ENCODE data around the gene GTSF1L. TPM values are rescaled to one million over a fixed set of nuclear protein-coding genes. Genes with fewer than 3 reads are reported as not detected.

GTSF1L gene
- total RNA-seq, 6 donors from 2014 or later = not detected

GRCh38 chr20:43740642-43741041, 13.8 kb upstream of the GTSF1L start:
- no peaks in the 10 kb centered on the region for H3K36me3 ChIP-seq
- no peak for TF ChIP-seq POLR2AphosphoS5 (IDR thresholded peaks at IDR 0.05)
- TF ChIP-seq POLR2A (IDR thresholded peaks at IDR 0.05) = no peak
- TF ChIP-seq EP300 (IDR thresholded peaks at IDR 0.05) = no peak
- TF ChIP-seq CTCF (IDR thresholded peaks at IDR 0.05) = no peak
- H3K4me1 ChIP-seq = peaks cover 3 to 10% (median 5%) of the 10 kb centered on the region in 4 donors
- H3K27me3 ChIP-seq = no peaks in the 10 kb centered on the region
- H3K9me3 ChIP-seq = no peaks in the 10 kb centered on the region
- ATAC-seq (ENCODE audit: low FRiP score in 2 of 2) (no peak), DNase-seq (no peak)
- H3K4me3 ChIP-seq = no peak overlapping the region
- 89 to 97% methylated on average over 3 of the region's 3 CpGs for WGBS, 2 donors
- no peak overlapping the region for H3K27ac ChIP-seq

- Histone ChIP-seq H3K4me1 (no peaks in the 10 kb centered on the region), H3K27ac (no peak overlapping the region), H3K36me3 (no peaks in the 10 kb centered on the region), H3K9me3 (no peaks in the 10 kb centered on the region), H3K4me3 (no peak overlapping the region), H3K27me3 (no peaks in the 10 kb centered on the region)
- ATAC-seq (ENCODE audit: low FRiP score in 2 of 2) = no peak
- TF ChIP-seq CTCF (IDR thresholded peaks at IDR 0.05) (no peak), POLR2AphosphoS5 (IDR thresholded peaks at IDR 0.05) (no peak), EP300 (IDR thresholded peaks at IDR 0.05) (no peak), POLR2A (IDR thresholded peaks at IDR 0.05) (no peak)
- no peak for DNase-seq
- 92 to 94% methylated on average over 9 of the region's 9 CpGs for WGBS, 2 donors
Observed at GRCh38 chr20:43739148-43739749, 12.4 kb upstream of the GTSF1L start.

DNA sequence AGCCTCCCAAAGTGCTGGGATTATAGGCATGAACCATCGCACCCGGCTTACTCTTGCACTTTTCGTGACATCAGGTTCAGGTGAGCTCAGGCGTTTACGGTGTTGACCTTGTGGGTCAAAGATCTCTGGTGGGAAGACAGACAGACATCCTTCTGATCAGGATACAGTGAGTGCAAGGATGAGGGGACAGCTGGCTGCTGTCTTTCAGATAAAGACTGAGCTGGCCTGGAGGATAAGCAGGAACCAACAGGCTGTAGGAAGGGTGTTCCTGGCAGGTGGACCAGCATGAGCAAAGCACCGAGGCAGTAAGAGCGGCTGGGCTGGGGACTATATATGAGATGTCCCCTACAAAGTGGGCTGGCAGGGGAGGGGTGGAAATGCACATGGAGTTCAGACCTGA, 11.1 kb upstream of the GTSF1L start:
- no peak overlapping the region for H3K27ac ChIP-seq
- no peaks in the 10 kb centered on the region for H3K36me3 ChIP-seq
- TF ChIP-seq POLR2AphosphoS5 (IDR thresholded peaks at IDR 0.05) (no peak), EP300 (IDR thresholded peaks at IDR 0.05) (no peak), POLR2A (IDR thresholded peaks at IDR 0.05) (no peak), CTCF (IDR thresholded peaks at IDR 0.05) (no peak)
- no peaks in the 10 kb centered on the region for H3K4me1 ChIP-seq
- ATAC-seq (ENCODE audit: low FRiP score in 2 of 2) (peak in 1 of 2 donors; percentile 16), DNase-seq (no peak)
- 89 to 92% methylated on average over 4 to 7 of the region's 7 CpGs for WGBS, 2 donors
- H3K4me3 ChIP-seq = no peak overlapping the region
- H3K9me3 ChIP-seq = no peaks in the 10 kb centered on the region
- H3K27me3 ChIP-seq = no peaks in the 10 kb centered on the region

DNA sequence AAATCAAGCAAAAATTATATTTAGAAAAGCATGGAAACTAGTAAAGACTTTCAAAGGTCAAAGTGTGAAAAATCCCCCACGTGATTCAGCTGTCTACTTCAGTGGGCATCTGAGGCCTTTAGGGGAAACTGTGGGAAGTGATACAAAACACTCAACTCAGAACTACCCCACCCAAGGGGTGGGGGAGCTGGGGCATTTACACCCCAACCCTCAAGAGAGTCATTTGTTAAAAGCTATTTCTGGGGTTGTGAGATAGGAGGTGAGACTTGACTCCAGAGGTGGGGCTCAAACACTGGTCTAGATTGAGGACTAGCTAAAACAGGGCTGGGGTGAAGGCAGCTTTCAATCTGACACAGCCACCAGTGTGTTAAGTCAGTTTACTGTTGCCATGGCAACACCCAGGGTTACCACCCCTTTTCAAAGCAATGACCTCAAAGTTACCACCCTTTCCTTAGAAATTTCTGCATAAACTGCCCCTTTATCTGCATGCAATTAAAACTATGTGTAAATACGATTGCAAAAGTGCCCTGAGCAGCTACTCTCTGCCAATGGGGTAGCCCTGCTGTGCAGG, 9.9 kb upstream of the GTSF1L start:
- H3K27ac ChIP-seq = no peak overlapping the region
- no peak overlapping the region for H3K4me3 ChIP-seq
- DNase-seq (no peak), ATAC-seq (ENCODE audit: low FRiP score in 2 of 2) (no peak)
- no peaks in the 10 kb centered on the region for H3K9me3 ChIP-seq
- H3K4me1 ChIP-seq = no peaks in the 10 kb centered on the region
- H3K27me3 ChIP-seq = no peaks in the 10 kb centered on the region
- WGBS, 2 donors = 57 to 59% methylated on average over 2 of the region's 2 CpGs
- no peaks in the 10 kb centered on the region for H3K36me3 ChIP-seq
- no peak for TF ChIP-seq CTCF (IDR thresholded peaks at IDR 0.05)
- no peak for TF ChIP-seq POLR2A (IDR thresholded peaks at IDR 0.05)
- no peak for TF ChIP-seq POLR2AphosphoS5 (IDR thresholded peaks at IDR 0.05)
- no peak for TF ChIP-seq EP300 (IDR thresholded peaks at IDR 0.05)

GRCh38 chr20:43731927-43732326, 5.1 kb upstream of the GTSF1L start:
- 70 to 82% methylated on average over 4 to 5 of the region's 5 CpGs for WGBS, 2 donors
- no peak for ATAC-seq (ENCODE audit: low FRiP score in 2 of 2)
- DNase-seq = no peak
- H3K27ac ChIP-seq = no peak overlapping the region
- H3K27me3 ChIP-seq = no peaks in the 10 kb centered on the region
- H3K36me3 ChIP-seq = no peaks in the 10 kb centered on the region
- H3K4me3 ChIP-seq = no peak overlapping the region
- TF ChIP-seq CTCF (IDR thresholded peaks at IDR 0.05) (no peak), EP300 (IDR thresholded peaks at IDR 0.05) (no peak), POLR2A (IDR thresholded peaks at IDR 0.05) (no peak), POLR2AphosphoS5 (IDR thresholded peaks at IDR 0.05) (no peak)
- H3K9me3 ChIP-seq = no peaks in the 10 kb centered on the region
- no peaks in the 10 kb centered on the region for H3K4me1 ChIP-seq

Data from upper lobe of left lung (tissue), 6 donors.